ENCODE measurements around the gene FANK1.

DNA sequence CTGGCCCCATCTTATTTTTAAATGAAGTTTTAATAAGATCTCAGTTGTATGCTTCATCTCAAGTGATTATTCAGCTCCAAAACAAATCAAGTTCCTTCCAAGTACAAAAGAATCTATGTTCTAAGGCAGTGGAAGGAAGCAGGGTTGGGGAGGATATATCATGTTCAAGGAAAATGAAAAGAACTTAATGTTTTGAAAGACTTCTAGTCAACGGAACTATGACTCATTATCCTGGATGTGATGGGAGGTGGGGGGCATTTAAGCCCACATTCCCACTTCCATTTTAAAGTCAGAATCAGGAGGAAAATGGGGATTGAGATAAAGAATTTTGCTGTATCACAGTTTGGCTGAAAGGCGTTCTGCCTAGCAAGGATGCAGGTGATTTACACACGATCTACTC lies 59.4 kb downstream of the FANK1 start:
- TF ChIP-seq, protein P1, sequence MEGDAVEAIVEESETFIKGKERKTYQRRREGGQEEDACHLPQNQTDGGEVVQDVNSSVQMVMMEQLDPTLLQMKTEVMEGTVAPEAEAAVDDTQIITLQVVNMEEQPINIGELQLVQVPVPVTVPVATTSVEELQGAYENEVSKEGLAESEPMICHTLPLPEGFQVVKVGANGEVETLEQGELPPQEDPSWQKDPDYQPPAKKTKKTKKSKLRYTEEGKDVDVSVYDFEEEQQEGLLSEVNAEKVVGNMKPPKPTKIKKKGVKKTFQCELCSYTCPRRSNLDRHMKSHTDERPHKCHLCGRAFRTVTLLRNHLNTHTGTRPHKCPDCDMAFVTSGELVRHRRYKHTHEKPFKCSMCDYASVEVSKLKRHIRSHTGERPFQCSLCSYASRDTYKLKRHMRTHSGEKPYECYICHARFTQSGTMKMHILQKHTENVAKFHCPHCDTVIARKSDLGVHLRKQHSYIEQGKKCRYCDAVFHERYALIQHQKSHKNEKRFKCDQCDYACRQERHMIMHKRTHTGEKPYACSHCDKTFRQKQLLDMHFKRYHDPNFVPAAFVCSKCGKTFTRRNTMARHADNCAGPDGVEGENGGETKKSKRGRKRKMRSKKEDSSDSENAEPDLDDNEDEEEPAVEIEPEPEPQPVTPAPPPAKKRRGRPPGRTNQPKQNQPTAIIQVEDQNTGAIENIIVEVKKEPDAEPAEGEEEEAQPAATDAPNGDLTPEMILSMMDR (IDR thresholded peaks at IDR 0.05), result no peak
- TF ChIP-seq CHD2 (IDR thresholded peaks at IDR 0.05; ENCODE audit: low read length, partially characterized antibody) (no peak), PHF8 (IDR thresholded peaks at IDR 0.05; ENCODE audit: borderline replicate concordance, low read depth) (no peak)
